ENCODE results near the gene HYOU1. TPM values are rescaled to one million over a fixed set of nuclear protein-coding genes. Genes with fewer than 3 reads are reported as not detected.
A peak's percentile ranks its signal among the peaks of the same experiment; 100 is the strongest.
"Not testable (repeated sequence)": the region's sequence is repeated elsewhere in the genome, so short reads cannot be mapped to it uniquely, and the experiment has no call there.

Gene HYOU1
- total RNA-seq, 1 experiment from 2014 or later: 268 TPM

DNA sequence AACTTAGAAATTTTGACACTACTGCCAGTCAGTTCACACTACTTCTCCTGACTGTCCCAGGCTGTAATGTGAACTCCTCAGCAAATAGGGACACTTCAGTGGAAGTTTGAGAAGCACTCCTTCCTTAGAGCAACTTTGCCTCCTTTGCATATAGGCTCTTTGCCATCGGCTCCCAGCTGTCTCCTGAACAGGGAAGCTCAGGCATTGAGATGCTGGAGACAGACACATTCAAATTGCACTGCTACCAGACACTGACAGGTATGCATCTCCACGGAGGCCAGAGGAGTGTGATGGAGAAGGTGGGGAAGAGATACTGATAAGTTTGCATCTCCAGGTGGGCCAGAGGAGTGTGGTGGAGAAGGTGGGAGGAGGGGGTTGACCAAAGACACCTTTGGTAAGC lies 37.0 kb downstream of the HYOU1 start:
- Histone ChIP-seq H3K4me1 (ENCODE audit: control insufficient read depth, insufficient read depth, low read length) (peaks cover 39% of the 10 kb centered on the region), H3K36me3 (ENCODE audit: control insufficient read depth, insufficient read depth, low read length) (peaks cover 22% of the 10 kb centered on the region), H3K27me3 (ENCODE audit: control insufficient read depth, insufficient read depth, low read length) (no peaks in the 10 kb centered on the region), H3K4me3 (ENCODE audit: low read depth in 2 of 2, low read length in 2 of 2) (peak overlapping the region; percentile 67 to 85), H3K9me3 (ENCODE audit: control insufficient read depth, insufficient read depth, low read depth, low read length) (no peaks in the 10 kb centered on the region), H3K27ac (ENCODE audit: low read length) (peak overlapping the region; percentile 99)
- no peak for ATAC-seq
- DNase-seq (ENCODE audit: low read depth, low spot score): no peak
- in situ Hi-C loops (cut with HindIII; ENCODE audit: low pct_unique_long_range_greater_than_20kb, low sequenced_read_pairs): loop anchor here (5.0 kb wide), 1 partner anchor 228 kb away; the partner anchor contains the start of gene DDX6
- no peak for TF ChIP-seq SIN3A (IDR thresholded peaks at IDR 0.05; ENCODE audit: borderline replicate concordance, insufficient read depth, low read depth, low read length)
- TF ChIP-seq, protein P1, sequence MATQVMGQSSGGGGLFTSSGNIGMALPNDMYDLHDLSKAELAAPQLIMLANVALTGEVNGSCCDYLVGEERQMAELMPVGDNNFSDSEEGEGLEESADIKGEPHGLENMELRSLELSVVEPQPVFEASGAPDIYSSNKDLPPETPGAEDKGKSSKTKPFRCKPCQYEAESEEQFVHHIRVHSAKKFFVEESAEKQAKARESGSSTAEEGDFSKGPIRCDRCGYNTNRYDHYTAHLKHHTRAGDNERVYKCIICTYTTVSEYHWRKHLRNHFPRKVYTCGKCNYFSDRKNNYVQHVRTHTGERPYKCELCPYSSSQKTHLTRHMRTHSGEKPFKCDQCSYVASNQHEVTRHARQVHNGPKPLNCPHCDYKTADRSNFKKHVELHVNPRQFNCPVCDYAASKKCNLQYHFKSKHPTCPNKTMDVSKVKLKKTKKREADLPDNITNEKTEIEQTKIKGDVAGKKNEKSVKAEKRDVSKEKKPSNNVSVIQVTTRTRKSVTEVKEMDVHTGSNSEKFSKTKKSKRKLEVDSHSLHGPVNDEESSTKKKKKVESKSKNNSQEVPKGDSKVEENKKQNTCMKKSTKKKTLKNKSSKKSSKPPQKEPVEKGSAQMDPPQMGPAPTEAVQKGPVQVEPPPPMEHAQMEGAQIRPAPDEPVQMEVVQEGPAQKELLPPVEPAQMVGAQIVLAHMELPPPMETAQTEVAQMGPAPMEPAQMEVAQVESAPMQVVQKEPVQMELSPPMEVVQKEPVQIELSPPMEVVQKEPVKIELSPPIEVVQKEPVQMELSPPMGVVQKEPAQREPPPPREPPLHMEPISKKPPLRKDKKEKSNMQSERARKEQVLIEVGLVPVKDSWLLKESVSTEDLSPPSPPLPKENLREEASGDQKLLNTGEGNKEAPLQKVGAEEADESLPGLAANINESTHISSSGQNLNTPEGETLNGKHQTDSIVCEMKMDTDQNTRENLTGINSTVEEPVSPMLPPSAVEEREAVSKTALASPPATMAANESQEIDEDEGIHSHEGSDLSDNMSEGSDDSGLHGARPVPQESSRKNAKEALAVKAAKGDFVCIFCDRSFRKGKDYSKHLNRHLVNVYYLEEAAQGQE (IDR thresholded peaks at IDR 0.05; ENCODE audit: insufficient read depth in 1 of 2, low read depth in 2 of 2, low read length in 1 of 2): no peak
- TF ChIP-seq TCF7L2 (IDR thresholded peaks at IDR 0.05; ENCODE audit: low read depth, low read length): no peak
- no TSS peak for BruUV-seq (replicated peaks)
- intact Hi-C loops (cut with micrococcal nuclease; ENCODE audit: unreplicated experiment): no loop called here
- POLR2A ChIA-PET: interaction anchor here (0.6 kb wide), 1 partner anchor 36 kb away, joined by 3 read pairs; no protein-coding TSS in a partner anchor
- CTCF ChIA-PET: no interaction called here

DNA sequence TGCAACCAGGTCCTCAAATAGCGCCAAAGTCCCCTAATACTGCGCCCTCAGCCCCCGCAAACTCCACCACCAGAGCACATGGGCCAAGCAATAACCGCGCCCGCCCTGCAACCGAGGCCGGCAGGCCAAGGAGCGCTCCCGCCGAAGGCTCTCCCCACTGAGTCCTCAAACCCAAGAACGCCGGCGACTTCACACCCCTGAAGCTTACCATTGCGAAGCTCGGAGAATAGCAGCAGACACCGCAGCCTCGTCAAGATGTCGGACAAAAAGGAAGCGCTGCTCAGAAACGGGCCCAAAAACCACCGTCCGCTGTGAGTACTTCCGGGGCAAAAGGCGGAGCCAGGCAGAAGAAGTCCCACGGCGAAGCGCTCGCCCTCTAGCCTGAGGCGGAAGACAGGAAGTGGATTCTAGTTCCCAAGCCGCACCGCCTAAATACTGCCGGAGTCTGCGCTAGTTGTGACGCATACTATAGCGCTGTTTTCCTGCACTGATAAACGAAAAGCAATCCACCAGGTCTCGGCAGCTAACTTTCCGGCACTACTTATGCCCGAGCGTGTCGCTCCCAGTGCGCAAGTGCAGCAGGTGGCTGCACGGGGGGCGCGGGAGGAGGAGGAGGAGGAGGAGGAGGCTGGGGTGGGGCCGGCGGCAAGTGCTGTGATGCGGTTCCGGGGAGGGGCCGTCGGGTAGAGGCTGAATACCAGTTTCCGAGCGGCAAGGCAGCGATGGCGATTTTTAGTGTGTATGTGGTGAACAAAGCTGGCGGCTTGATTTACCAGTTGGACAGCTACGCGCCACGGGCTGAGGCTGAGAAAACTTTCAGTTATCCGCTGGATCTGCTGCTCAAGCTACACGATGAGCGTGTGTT lies 38.7 kb downstream of the HYOU1 start, which contains the start of the genes RPS25 and TRAPPC4:
RPS25 (minus strand) TSS at position 270 of the 865 bp plus-strand sequence; CDS start at position 211, 59 bp downstream.
TRAPPC4 (plus strand) TSS at position 693 of the 865 bp plus-strand sequence; CDS start at position 723, 30 bp downstream.
- peak; percentile 95 for DNase-seq (ENCODE audit: low read depth, low spot score)
- peak within 1 kb of the TSS; percentile 67 to 85 for H3K4me3 ChIP-seq (ENCODE audit: low read depth in 2 of 2, low read length in 2 of 2)
- peak; percentile 93 for ATAC-seq
- in situ Hi-C loops (cut with HindIII; ENCODE audit: low pct_unique_long_range_greater_than_20kb, low sequenced_read_pairs) (loop anchor here (5.0 kb wide), 1 partner anchor 226 kb away; the partner anchor contains the start of gene DDX6), intact Hi-C loops (cut with micrococcal nuclease; ENCODE audit: unreplicated experiment) (no loop called here)
- H3K27ac ChIP-seq (ENCODE audit: low read length): peak within 1 kb of the TSS; percentile 99
- no TSS peak for BruUV-seq (replicated peaks)
- ChIA-PET CTCF (interaction anchor here (0.6 kb wide), 3 partner anchors 12 to 310 kb away, joined by 4 read pairs; no protein-coding TSS in a partner anchor), POLR2A (interaction anchor here (0.7 to 0.9 kb wide), 2 partner anchors 84 to 344 kb away, joined by 3 read pairs; no protein-coding TSS in a partner anchor)
- H3K9me3 ChIP-seq (ENCODE audit: control insufficient read depth, insufficient read depth, low read depth, low read length): no peaks in the 10 kb centered on the region
- H3K36me3 ChIP-seq (ENCODE audit: control insufficient read depth, insufficient read depth, low read length): peaks cover 26% of the 10 kb centered on the region
- no peaks in the 10 kb centered on the region for H3K27me3 ChIP-seq (ENCODE audit: control insufficient read depth, insufficient read depth, low read length)
- peaks cover 31% of the 10 kb centered on the region for H3K4me1 ChIP-seq (ENCODE audit: control insufficient read depth, insufficient read depth, low read length)
- TF ChIP-seq, protein P2, sequence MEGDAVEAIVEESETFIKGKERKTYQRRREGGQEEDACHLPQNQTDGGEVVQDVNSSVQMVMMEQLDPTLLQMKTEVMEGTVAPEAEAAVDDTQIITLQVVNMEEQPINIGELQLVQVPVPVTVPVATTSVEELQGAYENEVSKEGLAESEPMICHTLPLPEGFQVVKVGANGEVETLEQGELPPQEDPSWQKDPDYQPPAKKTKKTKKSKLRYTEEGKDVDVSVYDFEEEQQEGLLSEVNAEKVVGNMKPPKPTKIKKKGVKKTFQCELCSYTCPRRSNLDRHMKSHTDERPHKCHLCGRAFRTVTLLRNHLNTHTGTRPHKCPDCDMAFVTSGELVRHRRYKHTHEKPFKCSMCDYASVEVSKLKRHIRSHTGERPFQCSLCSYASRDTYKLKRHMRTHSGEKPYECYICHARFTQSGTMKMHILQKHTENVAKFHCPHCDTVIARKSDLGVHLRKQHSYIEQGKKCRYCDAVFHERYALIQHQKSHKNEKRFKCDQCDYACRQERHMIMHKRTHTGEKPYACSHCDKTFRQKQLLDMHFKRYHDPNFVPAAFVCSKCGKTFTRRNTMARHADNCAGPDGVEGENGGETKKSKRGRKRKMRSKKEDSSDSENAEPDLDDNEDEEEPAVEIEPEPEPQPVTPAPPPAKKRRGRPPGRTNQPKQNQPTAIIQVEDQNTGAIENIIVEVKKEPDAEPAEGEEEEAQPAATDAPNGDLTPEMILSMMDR (IDR thresholded peaks at IDR 0.05): no peak
- TF ChIP-seq, protein P1 (IDR thresholded peaks at IDR 0.05; ENCODE audit: insufficient read depth in 1 of 2, low read depth in 2 of 2, low read length in 1 of 2): peak in 1 of 2 experiments; percentile 32; a peak in 1 of 4 replicates
- TF ChIP-seq TCF7L2 (IDR thresholded peaks at IDR 0.05; ENCODE audit: low read depth, low read length) (peak; percentile 89), POLR2AphosphoS5 (IDR thresholded peaks at IDR 0.05; ENCODE audit: low read depth, low read length) (peak; percentile 98), SIN3A (IDR thresholded peaks at IDR 0.05; ENCODE audit: borderline replicate concordance, insufficient read depth, low read depth, low read length) (peak; percentile 64)

DNA sequence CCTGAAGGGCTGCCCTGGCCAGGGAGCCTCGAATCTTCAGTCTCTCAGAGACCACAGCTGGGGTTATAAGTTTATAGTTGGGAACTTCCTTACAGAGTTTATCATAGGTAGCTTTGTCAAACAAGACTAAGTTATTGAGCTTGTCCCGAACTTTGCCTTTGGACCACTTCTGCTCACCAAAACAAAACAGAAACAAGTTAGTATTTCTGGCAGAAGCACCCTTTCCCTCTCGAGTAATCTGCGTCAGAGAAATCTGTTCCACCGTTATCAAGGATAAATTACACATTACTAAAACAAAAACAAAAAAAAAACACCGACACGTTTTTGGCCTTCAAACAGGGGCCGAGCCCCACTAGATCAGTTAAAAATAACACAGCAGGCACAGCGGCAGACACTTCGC lies 39.6 kb downstream of the HYOU1 start:
- H3K27me3 ChIP-seq (ENCODE audit: control insufficient read depth, insufficient read depth, low read length); DNase-seq (ENCODE audit: low read depth, low spot score); CTCF ChIA-PET; H3K9me3 ChIP-seq (ENCODE audit: control insufficient read depth, insufficient read depth, low read depth, low read length); ATAC-seq; BruUV-seq (replicated peaks); intact Hi-C loops (cut with micrococcal nuclease; ENCODE audit: unreplicated experiment): not testable (repeated sequence)
- POLR2A ChIA-PET: interaction anchor here (0.7 kb wide), 2 partner anchors 14 to 18 kb away, joined by 4 to 5 read pairs; no protein-coding TSS in a partner anchor
- peaks cover 31% of the 10 kb centered on the region for H3K4me1 ChIP-seq (ENCODE audit: control insufficient read depth, insufficient read depth, low read length)
- peak overlapping the region; percentile 67 to 85 for H3K4me3 ChIP-seq (ENCODE audit: low read depth in 2 of 2, low read length in 2 of 2)
- in situ Hi-C loops (cut with HindIII; ENCODE audit: low pct_unique_long_range_greater_than_20kb, low sequenced_read_pairs): loop anchor here (5.0 kb wide), 1 partner anchor 225 kb away; the partner anchor contains the start of gene DDX6
- peaks cover 26% of the 10 kb centered on the region for H3K36me3 ChIP-seq (ENCODE audit: control insufficient read depth, insufficient read depth, low read length)
- H3K27ac ChIP-seq (ENCODE audit: low read length): peak overlapping the region; percentile 99
